OCI-M2 (cell line): ENCODE data around the gene CYP27C1.
"Not testable (repeated sequence)": the region's sequence is repeated elsewhere in the genome, so short reads cannot be mapped to it uniquely, and the experiment has no call there.

ENCODE experiments used
- DNase-seq: peaks from one replicate; lab custom pipeline; 2025; ENCODE audit not compliant: unreplicated experiment; lab: John Stamatoyannopoulos, UW

The CYP27C1 gene, protein sequence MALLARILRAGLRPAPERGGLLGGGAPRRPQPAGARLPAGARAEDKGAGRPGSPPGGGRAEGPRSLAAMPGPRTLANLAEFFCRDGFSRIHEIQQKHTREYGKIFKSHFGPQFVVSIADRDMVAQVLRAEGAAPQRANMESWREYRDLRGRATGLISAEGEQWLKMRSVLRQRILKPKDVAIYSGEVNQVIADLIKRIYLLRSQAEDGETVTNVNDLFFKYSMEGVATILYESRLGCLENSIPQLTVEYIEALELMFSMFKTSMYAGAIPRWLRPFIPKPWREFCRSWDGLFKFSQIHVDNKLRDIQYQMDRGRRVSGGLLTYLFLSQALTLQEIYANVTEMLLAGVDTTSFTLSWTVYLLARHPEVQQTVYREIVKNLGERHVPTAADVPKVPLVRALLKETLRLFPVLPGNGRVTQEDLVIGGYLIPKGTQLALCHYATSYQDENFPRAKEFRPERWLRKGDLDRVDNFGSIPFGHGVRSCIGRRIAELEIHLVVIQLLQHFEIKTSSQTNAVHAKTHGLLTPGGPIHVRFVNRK

DNA sequence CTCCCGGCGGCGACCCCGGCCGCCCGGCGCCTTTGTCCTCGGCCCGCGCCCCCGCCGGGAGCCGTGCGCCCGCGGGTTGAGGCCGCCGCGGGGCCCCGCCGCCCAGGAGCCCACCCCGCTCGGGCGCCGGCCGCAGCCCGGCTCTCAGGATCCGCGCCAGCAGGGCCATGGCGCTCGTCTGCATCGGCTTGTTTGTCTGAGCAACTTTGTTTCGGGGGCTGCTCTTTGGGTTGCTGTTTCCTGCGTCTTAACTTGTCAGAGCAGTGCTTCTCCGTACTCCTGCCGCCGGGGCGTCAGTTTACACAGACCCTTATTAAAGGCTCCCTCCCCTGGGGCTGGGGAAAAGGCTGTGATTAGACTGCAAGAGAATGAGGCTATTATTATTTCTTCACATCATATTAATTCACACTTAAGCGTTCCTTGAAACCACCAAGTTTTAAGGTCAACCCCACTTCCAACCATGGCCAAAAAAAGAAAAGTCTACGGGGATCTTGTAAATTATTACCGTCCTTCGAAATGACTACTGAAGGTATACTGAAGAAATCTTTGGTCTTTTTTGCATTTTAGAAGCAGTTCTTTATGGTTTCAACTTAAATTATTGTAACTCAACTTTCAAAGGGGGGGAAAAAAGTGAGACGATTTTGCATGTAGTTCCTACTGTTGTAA lies at the start of gene CYP27C1:
Gene CYP27C1, minus strand, starts transcription at position 198 of the 666 bp plus-strand sequence. Its CDS starts 29 bp downstream, at position 169.
- DNase-seq: no peak

DNA sequence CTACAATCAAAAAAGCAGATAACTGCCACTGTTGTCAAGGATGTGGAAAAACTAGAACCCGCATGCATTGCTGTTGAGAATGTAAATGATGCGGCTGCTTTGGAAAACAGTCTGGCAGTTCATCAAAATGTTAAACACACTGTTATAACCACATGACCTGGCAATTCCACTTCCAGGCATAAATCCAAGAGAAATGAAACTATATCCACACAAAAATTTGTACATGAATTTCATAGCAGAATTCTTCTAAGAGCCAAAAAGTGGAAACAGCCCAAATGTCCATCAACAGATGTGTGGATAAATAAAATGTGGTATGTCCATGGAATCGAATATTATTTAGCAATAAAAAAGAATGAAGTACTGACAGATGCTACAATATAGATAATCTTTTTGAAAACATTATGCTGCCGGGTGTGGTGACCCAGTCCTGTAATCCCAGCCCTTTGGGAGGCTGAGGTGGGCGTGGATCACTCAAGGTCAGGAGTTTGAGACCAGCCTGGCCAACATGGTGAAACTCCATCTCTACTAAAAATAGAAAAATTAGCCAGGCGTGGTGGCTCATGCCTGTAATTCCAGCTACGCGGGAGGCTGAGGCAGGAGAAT lies 41.8 kb upstream of the CYP27C1 start:
- no peak for DNase-seq

DNA sequence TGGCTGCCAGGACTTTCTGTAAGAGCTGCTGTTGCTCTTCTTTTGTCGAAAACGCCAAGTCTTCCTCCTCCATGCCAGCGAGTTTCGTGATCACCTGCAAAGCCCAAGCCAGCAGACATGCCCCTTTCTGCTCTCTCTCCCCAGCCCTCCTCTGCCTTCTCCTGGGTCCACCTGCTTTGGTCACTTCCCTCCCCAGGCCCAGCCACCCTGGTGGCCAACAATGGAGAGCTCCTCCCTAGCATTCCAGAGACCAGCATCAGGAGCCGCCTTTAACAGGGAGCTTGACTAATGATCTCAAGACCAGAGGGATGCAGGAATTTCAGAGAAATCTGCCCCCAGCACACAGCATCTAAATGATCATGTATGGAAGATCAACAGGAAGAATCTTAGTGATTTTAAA lies 39.3 kb upstream of the CYP27C1 start:
- DNase-seq: no peak

DNA sequence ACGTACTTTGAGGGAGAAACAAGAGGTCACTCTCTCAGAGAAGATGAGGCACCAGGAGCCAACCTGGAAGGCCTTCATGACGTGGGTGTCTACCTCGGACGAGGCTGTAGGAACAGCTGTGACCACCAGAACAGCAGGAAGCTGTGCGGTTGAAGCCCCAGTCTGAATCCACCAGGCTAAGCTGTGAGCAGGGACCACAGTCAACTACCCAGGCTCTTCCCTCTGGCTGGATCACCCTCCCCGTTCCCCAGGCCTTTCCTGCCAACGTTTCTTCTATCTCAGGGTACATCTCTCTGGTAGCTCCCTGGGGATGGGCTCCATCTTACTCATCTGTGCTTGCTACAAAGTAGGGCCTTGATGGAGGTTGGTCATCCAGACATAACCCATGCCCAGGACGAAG lies 36.8 kb upstream of the CYP27C1 start:
- DNase-seq: no peak

DNA sequence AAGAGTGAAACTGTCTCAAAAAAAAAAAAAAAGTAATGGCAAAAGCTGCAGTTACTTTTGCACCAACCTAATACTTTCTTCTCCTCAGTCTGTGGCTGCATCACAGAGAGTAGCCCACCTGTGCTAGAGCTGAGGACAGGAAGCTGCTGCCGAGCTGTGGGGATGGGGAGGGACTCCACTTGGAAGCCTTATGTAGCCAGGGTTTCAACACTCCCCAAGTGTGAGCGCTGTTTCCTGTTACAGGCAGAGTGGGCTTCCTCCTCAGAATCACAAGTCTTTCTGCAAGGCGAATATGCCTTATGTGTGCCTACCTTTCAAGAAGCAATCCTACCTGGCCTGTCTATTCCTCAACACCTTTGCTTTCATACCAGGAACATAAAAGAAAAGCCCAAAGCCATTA lies 36.3 kb upstream of the CYP27C1 start:
- no peak for DNase-seq

DNA sequence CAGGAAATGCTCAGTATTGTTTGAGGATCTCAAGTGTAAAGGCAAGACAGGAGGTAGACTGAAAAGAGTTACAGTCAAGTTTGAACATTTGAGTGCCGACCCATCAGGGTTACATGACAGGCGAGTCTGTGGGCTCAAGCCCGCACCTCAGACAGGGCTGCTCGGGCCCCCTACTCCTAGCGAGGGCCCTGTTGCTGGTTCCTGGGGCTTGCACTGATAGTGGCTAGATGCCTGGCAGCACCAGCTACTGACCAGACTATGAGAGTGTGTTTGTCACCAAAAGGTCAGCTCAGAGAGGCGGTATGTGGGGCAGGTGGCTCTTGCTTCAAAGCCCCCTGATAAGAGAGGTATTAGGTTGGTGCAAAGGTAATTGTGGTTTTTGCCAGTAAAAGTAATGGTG lies 35.6 kb upstream of the CYP27C1 start:
- no peak for DNase-seq

DNA sequence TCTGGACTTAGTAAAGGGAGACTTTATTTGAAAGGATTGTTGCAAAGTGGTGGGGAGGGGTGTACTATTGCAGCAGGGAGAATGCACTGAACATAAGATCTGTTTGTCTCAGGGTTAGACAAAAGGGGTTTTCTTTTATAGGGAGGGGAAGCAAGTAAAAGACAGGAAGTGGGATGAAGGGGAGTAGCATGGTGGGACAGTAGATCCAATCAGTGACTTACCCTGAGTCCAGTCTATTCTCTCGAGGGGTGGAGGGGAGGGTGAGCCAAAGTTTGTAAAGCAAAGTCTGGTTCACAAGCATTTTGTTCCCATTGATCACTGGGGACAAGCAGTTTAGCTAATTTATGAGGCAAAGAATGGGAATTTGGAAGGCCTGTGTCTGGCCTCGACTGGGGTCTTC lies 35.0 kb upstream of the CYP27C1 start:
- DNase-seq: no peak

DNA sequence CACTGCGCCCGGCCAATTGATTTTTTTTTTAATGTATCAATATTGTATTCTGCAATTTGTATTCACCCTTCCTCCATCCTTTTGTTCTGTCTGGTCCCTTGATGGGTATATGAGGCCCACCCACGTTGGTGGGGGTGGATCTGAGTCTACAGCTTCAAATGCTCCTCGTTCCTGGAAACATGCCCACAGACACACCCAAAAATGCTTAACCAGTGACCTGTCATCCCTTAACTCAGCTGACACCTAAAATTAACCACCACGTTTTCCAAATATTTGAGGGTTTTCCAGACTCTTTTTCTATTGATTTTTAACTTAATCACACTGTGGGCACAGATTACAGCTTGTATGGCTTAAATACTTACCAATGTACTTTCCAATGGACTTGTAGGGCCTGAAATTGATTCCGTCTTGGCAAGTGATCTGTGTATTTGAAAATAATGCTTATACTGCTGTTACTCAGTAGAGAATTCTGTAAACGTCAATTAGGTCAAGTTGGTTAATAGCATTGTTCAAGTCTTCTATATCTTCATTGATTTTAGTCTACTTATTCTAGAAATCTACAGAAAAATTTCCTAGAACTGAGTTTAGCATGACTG lies 34.4 kb upstream of the CYP27C1 start:
- DNase-seq: no peak

DNA sequence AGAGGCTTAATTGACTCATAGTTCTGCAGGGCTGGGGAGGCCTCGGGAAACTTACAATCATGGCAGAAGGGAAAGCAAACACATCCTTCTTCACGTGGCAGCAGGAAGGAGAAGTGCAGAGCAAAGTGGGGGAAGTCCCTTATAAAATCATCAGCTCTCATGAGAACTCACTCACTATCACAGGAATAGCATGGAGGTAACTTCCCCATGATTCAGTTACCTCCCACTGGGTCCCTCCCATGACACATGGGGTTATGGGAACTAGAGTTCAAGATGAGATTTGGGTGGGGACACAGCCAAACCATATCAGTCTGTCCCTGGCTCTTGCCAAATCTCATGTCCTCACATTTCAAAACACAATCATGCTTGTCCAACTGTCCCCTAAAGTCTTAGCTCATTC lies 21.1 kb upstream of the CYP27C1 start:
- not testable (repeated sequence) for DNase-seq

DNA sequence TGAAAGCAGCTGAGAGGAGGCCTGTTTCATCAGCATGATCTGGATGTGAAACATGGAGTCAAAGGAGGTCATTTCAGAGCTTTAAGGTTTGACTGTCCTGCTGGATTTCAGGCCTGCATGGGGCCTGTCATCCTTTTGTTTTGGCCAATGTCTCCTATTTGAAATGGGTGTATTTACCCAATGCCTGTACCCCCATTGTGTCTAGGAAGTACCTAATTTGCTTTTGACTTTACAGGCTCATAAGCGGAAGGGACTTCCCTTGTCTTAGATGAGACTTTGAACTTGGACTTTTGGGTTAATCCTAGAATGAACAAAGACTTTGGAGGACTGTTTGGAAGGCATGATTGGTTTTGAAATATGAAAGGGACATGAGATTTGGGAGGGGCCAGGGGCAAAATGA lies 19.3 kb upstream of the CYP27C1 start:
- DNase-seq: no peak

DNA sequence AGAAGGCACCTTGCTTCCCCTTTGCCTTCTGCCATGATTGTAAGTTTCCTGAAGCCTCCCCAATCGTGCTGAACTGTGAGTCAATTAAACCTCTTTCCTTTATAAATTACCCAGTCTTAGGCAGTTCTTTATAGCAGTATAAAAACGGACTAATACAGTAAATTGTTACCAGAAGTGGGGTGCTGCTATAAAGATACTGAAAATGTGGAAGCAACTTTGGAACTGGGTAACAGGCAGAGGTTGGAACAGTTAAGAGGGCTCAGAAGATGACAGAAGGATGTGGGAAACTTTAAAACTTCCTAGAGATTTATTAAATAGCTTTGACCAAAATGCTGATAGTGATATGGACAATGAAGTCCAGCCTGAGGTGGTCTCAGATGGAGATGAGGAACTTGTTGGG lies 17.7 kb upstream of the CYP27C1 start:
- DNase-seq: not testable (repeated sequence)

DNA sequence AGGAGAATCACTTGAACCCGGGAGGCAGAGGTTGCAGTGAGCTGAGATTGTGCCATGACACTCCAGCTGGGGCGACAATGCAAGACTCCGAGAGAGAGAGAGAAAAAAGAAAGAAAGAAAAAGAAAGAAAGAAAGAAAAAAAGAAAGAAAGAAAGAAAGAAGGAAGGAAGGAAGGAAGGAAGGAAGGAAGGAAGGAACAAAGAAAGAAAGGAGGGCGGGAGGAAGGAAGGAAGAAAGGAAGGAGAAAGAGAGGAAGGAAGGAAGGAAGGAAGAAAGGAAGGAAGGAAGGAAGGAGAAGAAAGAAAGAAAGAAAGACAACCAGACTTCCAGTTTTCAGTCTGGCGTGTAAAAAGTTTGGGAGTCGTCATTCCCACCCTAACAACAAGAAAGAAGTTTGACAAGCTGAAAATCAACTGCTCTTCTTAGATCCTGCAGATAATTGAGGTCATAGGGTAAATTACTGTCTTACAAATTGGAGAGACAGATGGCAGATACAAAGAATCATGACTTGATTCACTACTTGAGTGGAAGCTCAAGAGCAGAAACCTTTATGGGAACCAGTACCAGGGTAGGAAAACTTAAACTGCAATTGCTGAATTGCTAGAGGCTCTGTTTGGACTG lies 15.1 kb upstream of the CYP27C1 start:
- no peak for DNase-seq

DNA sequence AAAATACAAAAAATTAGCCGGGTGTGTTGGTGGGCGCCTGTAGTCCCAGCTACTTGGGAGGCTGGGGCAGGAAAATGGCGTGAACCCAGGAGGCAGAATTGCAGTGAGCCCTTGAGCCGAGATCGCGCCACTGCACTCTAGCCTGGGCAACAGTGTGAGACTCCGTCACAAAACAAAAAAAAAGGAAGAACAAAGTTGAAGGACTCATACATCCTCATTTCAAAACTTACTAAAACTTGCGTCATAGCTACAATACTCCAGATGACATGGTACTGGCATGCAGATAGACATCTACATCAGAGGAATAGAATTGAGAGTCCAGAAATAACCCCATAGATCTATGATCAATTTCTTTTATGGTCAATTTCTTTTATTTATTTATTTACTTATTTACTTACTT lies 13.6 kb upstream of the CYP27C1 start:
- DNase-seq: no peak

DNA sequence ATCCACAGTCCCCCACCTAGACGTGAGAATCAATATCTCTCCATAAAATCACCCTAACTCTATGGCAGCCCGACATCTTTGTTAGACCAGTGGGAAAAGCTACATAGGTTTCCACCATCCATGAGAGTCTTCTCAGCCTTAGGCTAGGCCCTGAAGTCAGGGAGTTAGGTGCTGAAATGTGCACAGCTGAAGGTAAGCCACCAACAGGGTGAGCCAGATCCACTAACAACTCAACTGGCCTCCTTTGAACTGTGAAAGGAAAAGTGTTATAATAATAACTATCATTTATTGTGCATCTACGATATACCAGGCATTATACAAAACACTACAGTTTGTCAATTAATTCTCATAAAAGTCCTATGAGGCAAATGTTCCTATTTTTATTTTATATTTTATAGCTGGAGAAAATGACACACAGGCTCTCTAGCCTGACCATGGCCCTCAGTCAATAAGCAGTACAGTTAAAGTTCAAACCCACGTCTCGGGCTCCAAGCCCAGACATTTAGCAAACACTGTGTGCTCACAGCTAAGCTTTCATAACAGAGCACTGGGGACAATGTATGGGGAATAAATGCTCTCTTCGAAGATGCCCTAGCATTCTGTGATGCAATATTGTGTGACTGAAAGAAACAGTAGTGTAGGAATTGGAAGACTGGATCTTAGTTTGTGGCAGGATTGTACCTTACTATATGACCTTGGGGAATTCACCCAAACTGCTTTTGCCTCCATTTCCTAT lies 11.2 kb upstream of the CYP27C1 start:
- DNase-seq: no peak

DNA sequence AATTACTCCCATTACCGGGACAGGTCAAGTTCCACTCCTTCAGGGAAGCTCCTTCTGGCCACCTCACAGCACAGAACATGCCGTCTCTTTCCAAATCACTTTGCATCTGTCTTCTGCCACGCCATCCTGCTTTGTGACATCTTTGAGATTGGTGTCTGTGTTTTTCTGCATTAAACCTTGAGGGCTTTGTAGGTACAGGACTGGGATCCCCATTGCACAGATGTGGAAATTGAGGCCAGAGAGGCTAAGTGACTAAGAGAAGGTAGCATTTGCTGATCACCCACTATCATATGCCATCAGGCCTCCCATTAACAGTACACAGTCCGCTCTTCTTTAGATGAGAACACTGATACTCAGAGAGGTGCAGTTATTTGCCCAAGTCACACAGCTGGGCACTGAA lies 9.5 kb upstream of the CYP27C1 start:
- DNase-seq: no peak

DNA sequence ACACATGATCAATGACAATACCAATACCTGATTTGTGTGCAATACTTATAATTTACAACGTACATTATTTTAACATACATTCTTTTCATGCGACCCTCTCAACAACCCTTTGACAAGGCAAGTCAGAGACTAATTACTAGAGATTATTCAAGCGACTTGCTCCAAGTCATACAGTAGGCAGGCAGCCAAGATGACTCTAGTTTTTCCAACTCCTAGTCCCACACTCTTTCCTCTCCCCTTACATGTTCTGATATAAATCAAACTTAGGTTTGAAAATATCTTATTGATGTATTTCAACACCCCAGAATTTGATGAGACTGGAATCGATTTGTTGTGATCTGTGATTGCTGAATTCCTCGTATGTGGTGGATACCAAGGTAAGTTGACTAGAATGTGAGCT lies 8.0 kb upstream of the CYP27C1 start:
- DNase-seq: no peak

DNA sequence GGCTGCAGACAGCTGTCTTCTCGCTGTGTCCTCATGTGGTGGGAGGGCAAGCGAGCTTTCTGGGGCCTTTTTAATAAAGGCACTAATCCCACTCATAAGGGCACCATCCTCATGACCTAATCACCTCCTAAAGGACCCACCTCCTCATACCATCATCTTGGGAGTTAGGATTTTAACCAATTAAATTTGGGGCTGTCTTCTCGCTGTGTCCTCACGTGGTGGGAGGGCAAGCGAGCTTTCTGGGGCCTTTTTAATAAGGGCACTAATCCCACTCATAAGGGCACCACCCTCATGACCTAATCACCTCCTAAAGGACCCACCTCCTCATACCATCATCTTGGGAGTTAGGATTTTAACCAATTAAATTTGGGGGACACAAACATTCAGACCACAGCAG lies 7.2 kb upstream of the CYP27C1 start:
- not testable (repeated sequence) for DNase-seq

DNA sequence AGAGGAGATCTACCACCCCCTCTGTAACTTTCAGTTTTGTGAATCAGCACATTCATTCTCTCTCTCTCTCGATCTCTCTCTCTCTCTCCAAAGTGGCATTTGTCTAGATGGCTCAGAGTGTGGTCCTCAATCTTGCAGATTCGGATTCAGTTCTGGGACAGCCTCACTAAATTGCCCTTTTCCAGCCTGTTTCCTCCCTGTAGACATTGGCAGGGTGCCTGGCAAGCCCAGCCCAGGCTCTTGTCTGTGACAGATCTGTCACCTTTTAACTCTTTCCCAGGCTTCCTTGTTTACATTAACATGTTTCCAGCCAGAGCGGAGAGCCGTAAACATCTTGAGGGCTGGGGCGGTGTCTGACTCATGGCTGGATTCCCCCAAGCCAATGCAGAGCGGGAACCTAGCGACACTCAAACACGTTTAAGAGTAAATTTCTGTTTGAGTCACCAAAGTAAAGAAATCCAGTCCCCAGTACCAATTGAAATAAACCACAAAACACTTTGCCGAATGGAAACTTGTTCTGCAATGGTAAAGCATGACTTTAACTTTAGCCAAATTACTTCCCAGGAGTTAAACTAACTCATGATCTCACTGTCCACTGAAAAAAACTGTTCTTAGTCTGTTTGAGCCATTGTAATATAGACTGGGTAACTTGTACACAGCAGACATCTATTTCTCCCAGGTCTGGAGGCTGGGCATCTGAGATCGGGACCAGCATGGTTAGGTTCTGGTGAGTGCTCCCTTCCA lies 6.6 kb upstream of the CYP27C1 start:
- no peak for DNase-seq

DNA sequence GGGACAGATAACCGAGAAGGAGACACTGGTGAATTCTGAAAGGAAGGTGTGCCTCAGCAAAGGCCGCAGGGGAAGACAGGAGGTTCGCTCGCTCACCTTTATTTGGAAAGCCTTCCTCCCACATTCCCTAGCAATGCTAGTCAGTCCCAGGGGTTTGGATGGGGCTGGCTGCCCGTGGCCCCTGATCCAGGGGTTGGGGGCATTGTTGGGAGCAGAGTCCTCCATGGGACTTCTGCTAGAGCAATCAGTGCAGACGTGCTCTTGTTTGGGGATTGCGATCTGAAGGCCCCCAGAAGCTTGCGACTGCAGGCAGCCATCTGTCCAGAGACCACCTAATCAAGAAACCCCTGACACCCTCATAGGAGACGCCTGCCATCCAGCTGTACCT lies 6.0 kb upstream of the CYP27C1 start:
- DNase-seq: no peak
